Glomerular visceral epithelial cell (primary cell): Measurements from ENCODE around the gene DNAJC11.
A peak's percentile ranks its signal among the peaks of the same experiment; 100 is the strongest.
"Not testable (repeated sequence)": the region's sequence is repeated elsewhere in the genome, so short reads cannot be mapped to it uniquely, and the experiment has no call there.

Source experiments
- DNase-seq: peaks from one replicate; pipeline ENCODE4 v3.0.0-alpha.2; 2016; ENCODE audit errors: extremely low spot score

Gene DNAJC11

DNA sequence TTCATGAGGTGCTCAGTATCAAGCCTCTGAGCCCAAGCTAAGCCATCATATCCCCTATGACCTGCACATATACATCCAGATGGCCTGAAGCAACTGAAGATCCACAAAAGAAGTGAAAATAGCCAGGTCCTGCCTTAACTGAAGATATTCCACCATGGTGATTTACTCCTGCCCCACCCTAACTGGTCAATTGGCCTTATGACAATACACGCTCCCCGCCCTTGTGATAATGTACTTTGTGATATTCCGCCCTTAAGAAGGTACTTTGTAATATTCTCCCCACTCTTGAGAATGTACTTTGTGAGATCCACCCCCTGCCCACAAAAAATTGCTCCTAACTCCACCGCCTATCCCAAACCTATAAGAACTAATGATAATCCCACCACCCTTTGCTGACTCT is 1.7 kb downstream of the DNAJC11 start:
- DNase-seq: not testable (repeated sequence)

DNA sequence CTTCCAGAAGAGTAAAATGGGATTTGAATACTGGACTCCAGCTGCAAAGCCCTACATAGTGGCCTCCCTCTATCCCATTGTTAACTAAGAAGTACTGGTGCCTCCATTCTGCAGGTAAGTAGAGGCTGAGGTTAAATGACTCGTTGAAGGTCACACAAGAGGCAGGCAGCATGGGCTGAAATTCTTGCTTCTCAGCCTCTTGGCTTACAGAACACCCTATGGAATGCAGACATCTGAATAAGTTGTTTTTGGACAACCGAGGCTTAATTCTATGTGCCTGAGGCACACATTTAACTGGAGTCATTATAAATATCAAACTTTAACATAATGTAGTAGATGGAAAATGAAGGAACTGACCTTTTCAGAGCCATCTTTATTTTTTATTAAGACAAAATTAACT is 5.7 kb downstream of the DNAJC11 start:
- no peak for DNase-seq

DNA sequence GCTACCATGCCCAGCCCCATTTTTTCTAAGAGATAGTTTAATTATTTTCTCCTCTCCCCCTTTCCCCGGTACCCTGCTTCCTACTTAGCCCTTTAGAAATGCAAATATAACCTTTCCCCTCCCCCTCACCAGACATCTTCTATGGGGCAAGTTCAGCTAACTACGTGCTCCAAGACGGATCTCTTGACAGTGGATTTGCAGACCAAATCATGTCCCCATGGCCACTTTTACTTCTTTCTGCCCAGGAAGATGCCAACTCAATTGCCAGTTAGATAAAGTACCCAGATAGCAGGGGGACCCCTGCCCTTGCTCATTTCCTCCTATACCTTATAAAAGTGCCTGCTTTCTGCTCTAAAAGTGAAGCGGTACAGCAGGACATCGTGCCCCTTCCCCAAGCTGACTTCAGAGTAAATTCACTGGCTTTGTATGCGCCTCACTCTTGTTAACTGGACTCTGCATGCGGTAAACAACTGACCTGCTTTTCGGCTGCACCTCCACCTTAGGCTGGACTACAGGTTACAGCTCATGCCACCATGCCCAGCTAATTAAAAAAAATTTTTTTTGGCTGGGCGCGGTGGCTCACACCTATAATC is 7.4 kb downstream of the DNAJC11 start:
- DNase-seq: no peak

DNA sequence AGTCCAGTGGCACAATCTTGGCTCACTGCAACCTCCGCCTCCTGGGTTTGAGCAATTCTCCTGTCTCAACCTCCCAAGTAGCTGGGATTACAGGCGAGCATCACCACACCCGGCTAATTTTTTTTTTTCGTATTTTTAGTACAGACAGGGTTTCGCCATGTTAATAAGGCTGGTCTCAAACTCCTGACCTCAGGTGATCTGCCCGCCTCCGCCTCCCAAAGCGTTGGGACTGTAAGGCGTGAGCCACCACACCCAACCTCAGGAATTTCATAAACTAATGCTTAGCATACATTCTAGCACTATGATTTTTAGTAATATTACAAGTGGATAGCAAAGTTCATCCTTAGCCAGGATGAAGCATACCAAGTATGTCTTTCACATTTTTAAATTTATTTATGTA is 8.7 kb downstream of the DNAJC11 start:
- no peak for DNase-seq

DNA sequence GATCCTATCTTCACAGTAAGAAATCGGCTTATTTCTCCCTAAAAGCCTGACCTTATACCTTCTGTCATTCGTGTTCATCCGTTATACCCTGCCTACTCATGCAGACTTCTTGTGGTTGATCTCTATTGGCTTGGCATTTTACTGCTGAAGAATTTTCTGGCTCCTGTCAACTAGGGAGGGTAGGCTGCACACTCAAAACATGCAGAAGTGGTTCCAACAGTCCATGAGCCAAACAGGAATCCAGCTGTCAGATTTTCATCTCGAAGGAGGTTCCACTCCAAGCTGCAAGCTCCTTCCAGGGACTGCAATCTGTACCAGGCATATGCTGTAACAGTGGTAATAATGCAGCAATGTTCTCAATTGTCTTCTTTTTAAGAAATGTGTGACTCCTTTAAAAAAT is 10.1 kb downstream of the DNAJC11 start:
- DNase-seq: peak; percentile 61

DNA sequence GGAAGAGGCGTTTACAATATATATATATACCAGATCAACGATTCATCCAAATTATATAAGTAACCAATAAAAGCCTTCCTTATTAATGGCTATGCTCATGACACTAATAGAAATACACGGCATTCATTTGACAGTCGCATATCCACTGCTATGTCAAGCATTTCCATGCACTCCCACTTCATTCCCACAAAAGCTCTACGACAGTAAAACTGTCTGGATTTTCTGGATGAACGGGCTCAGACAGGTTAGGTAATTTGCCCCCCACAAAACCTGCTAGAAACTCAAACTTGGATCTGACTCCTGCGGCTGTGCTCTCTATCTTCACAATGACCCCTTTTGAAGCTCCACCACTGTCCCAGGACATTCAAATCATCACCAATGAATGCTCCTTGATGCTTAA is 11.4 kb downstream of the DNAJC11 start:
- DNase-seq: peak; percentile 81

DNA sequence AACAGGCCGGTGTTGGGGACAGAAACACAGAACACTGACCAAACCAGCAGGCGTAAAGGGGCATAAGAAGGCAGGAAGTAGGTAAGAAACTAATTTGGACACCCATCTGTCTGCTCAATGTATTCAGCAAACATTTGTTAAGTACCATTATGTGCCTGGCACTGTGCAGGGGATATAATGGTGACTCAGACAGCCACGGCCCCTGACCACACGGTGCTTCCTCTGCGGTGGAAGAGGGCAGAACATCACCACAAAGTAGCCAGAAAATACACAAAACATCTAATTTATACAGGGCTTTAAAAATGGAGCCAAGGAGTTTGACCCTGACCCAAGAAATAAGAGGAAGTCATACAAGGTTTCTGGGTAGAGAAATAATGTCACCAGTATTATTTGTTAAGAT is 12.9 kb downstream of the DNAJC11 start:
- peak; percentile 41 for DNase-seq

DNA sequence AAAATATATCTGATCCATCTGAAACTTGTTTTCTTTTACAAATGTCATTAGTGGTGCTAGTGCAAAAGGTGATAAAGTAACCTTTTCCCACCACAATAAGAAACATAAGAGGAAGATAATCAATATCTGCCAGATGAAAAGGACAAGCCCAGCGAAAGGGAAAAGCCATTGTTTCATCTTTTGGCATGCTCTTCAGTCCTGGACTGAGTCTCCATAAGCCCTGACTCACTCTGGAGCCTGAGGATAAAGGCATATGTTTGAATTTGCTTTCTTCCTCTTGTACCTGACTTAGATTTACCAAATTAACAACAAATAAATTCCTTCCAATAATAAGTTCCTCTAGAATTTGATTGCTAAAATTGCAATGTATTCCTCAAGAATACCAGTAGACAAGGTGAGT is 13.6 kb downstream of the DNAJC11 start:
- DNase-seq: no peak

DNA sequence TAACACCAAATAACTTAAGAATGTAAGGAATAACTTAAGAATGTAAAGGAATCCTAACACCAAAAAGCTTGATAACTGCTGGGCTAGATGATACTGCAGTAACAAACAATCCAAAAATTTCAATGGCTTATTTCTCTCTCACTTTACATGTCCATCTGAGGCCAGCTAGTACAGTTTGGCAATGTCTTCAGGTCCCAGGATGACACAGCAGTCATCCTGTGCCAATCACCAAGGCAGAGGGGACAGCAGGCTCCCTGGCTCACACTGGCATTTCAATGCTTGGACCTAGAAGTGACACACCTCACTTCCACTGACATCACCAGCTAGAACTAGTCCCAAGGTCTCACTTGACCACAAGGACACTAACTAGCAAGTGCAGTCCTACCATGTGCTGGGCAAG is 15.3 kb downstream of the DNAJC11 start:
- peak; percentile 42 for DNase-seq

DNA sequence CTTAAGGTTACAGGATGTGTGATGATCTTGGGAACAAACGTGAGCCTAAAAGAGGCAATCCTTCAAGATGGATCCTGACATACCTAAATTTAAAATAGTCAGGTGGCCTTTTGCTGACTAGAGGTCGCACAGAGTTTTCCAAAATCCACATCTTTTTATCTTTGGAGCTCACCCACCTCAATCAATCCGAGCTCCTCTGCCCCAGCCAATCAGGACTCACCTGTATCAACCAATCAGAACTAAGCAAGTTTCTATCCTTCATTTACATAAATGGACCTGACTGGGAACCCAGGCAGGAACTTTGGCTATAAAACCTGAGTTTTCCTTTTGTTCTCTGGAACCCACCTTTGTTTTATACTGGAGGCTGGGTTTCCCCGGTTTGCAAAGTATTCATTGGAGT is 16.2 kb downstream of the DNAJC11 start:
- no peak for DNase-seq

DNA sequence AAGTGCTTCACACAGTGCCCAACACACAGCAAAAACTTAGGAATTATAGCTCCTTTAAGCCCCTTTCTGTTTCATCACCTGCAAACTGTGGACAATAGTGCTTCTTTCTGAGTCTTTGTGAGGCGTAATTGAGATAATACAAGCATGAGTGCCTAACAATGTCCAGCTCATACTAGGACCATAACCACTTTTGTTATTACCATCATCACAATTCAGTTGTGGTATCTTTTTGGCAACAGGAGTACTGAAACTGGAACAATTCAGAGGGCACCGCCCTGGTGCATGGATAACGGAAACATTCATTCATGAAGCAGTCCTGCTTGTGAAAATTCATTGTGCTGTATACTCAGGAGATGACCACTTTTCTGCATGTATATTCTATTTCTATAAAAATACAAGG is 18.2 kb downstream of the DNAJC11 start:
- no peak for DNase-seq

DNA sequence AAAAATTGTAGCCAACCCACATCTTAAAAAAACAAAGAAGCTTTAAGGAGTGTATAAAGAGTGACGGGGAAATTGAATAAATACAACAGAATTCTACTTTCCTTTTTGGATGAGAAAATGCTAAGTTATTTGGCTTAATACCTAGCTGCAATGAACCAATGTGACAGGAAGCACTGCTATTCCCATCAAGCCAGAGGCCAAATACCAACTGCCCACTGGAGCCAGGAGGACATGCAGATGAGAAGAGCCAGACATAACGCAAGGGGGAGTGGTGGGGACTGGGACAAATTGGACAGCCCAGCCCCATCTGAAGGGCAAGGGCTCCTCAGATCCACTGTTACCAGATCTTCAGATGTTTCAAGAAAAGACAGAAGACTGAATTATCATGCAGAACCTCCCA is 25.7 kb downstream of the DNAJC11 start:
- no peak for DNase-seq

DNA sequence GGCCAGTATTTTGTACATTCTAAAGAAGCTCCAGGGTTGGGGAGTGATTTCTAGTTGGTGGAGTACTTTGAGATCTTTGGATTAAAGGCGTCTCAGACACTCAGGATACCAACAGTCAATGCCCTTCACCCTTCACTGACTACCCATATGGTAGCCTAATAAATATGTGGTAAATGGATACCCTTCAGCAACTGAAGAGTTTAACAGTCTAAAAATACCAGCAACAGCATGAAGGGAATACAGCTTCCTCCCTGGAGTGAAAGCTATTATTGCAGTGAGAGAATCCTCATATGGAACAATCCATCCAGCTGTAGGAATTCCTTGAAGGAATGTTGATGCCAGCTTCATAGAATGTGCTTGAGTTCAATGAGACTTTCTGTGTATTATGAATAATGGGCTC is 26.8 kb downstream of the DNAJC11 start:
- no peak for DNase-seq

DNA sequence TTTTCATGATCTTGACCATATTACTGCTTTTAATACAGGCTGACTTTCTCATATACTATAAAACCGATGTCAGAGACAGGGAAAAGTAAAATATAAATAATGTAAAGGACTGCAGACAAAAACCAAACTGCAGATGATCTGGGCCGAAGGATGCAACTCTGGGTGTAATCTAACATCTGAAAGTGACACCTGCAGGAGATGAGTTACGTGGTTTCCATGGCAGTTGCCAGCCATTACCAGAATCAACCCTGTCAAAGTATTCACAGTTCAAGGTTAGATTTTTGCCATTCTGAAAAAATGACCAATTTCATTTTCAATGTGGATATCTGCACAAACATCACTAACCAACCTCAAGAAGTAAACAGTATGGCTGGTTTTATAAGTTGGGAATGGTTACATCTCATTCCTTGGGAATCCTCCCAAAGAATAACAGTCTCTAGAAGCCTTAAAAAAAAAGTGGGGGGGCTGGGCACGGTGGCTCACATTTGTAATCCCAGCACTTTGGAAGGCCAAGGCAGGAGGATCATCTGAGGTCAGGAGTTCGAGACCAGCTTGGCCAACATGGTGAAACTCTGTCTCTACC is 27.7 kb downstream of the DNAJC11 start:
- no peak for DNase-seq

DNA sequence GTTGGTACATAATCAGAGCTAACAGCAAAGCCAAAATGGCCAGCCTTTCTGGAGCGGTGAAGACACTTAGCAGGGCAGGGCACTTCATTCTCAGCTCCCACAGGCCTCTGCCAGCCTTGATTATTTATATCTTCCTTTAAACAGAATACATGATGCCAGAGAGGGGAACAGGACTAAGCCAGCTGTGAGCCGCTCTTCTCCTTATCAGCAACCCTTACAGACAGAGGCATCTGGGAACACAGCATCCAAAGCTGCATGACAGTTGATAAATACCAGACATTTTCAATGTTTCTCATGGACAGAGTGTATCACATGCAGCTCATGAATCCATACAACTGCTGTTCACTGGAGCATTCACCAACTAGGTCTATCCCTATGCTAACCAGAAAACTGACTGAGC is 29.1 kb downstream of the DNAJC11 start:
- DNase-seq: no peak

DNA sequence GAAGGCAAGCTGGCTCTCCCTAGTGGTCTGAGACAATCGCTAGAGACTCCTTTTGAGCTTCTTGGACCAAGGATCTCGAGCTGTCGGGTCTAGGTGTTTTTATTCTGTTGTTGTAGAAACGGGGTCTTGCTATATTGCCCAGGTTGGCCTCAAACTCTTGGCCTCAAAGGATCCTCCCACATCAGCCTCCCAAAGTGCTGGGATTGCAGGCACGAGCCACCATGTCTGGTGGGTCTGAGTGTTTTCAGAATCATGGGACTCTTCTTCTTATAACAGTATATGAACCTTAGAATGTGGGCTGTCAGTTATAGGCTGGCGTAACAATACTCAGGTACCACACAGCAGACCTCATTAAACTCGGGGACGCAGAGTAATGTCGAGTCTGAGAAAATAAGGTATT is 33.1 kb downstream of the DNAJC11 start:
- DNase-seq: no peak

DNA sequence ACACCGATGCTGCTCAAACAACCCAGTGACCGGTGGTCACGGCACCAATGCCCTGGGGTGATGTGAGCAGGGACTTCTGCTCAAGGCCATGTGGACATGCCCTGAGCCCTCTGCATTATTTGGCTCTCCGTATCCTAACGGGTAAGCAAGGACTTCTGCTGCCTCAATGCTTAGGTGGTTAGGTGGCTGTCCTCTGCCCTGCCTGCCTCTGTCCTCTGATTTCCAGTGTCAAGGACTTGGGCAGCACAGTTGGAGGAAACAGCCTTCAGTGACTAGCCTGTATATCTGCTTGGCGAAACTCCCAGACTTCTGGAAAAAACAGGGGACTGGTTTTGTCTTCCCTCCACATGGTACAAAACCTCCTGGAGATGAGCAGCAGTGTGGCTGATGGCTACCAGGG is 34.5 kb downstream of the DNAJC11 start:
- DNase-seq: no peak

DNA sequence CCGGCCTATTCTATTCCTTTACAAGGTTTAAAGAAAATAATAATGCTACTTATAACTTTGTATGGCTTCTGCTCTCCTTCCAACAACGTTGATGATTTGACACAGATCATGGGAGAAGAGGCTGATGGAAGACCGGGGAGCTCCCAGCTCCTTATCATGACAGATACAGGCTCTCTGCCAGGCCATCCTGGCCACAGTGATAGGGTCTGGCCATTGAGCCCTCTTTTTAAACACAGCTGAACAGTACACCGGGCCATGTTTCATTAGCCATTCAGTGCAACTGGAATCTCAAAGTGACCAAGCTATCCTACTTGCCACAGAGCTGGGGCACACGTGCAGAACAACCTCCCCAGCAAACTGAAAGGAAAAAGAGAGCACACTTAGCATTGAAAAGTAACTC is 34.9 kb downstream of the DNAJC11 start:
- DNase-seq: no peak

DNA sequence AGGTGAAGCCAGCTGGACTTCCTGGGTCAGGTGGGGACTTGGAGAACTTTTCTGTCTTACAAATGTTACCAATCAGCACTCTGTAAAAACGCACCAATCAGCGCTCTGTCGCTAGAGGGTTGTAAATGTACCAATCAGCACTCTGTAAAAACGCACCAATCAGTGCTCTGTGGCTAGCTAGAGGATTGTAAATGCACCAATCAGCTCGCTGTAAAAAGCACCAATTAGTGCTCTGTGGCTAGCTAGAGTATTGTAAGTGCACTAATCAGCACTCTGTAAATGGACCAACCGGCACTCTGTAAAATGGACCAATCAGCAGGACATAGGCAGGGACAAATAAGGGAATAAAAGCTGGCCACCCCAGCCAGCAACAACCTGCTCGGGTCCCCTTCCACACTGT is 39.1 kb downstream of the DNAJC11 start:
- not testable (repeated sequence) for DNase-seq

DNA sequence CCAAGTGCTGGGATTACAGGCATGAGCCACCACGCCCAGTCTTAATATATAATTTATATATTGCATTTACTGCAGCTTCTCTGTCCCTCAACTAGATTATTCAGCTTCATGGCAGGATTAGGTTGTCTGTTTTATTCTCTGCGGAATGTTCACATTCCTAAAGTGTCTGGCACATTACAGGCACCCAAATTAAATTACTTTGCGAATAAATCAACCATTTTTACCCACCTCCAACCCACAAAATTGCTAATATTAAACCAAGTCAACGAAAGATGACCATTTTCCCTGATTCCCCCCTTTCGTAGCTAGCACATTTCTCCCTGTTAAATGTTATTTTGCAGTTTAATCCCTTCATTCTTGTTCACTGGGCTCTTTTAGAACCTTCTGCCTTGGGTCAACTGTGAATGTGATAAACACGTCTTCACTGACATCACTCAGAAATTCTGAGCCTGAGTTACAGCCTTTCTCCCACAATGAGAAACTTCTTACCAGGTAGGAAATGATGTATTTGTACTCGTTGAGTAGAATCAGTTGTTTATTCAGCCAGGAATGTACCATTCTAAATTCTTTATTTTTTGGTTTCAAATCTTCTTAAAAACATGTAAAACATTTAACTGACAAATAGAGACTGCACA is 41.1 kb downstream of the DNAJC11 start:
- peak; percentile 74 for DNase-seq

DNA sequence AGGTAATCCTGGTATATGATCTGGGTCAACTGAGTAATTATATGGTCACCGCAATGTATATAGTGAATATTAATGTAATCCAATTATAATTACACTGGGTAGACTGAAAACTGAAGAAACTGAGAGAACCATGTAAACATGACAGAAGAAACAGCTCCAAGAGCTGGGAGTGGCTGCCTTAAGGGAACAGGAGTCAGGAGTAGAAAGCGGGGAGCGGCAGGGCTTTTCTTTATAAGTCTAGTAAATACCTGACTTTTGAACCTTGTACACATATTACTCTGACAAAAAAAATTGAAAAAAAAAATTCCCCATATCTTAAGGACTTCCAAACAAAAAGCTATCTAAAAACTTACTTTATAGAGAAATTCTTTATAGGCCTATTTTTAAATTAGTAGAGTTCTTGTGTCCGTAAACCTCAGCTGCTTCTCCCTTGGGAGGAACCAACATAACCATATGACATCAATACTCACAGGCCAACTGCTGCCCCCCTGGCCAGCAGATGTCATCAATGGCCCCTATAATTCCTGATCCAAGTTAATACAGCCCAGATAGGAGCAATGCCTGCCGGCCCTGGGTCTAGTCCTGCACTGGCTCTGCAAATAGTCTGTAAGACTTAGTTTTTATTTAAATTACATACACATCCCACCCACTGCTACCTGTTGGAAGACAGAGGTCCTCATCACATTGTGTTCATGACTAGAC is 43.1 kb downstream of the DNAJC11 start:
- DNase-seq: no peak

DNA sequence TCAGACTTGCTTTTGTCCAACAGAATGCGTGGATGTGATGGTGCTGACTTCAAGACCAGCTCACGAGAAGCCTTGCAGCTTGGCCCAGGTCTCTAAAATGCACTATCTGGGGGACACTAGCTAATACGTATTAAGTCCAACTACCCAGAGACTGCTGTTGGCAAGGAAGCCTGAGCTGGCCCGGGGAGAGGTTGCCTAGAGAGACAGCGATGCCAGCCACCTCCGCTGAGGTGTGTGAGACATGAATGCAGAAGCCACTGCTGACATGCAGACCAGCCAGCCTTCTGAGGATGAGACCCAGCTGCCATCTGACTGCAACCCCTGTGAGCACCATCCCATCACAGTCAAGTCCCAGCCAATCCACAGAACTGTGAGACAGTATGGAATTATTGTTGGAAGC is 44.5 kb downstream of the DNAJC11 start:
- DNase-seq: no peak
